GM12878 (cell line): Measurements from ENCODE around the gene ADAMTSL5.

ENCODE experiments used
- EZH2 ChIP-seq: IDR thresholded peaks from 2 replicates; pipeline ENCODE4 v1.6.1; 2012; ENCODE audit warnings: low read depth, mild to moderate bottlenecking, control low read depth, inconsistent platforms, low read length, borderline replicate concordance; ENCODE audit not compliant: control insufficient read depth
- TAF1 ChIP-seq: IDR thresholded peaks from 2 replicates; pipeline ENCODE4 v1.6.1; 2011; ENCODE audit warnings: mild to moderate bottlenecking, low read depth, low read length, borderline replicate concordance
- TF ChIP-seq, protein P1 (sequence below), 3 experiments: IDR thresholded peaks in 2 of 3; conservative IDR thresholded peaks in 1 of 3; 2 replicates each; pipeline ENCODE4 v1.5.1; 2011; ENCODE audit warnings: low read depth in 3 of 3, low read length in 3 of 3, mild to moderate bottlenecking in 3 of 3, control low read depth in 2 of 3, moderate library complexity in 2 of 3, inconsistent platforms in 1 of 3, mixed read lengths in 1 of 3; ENCODE audit not compliant: control insufficient read depth in 2 of 3, insufficient read depth in 1 of 3; ENCODE audit errors: extremely low read depth in 1 of 3

GRCh38 chr19:1468821-1469254 lies 44.0 kb downstream of the ADAMTSL5 start:
- TF ChIP-seq TAF1 (no peak), EZH2 (no peak)
- TF ChIP-seq, protein P1, sequence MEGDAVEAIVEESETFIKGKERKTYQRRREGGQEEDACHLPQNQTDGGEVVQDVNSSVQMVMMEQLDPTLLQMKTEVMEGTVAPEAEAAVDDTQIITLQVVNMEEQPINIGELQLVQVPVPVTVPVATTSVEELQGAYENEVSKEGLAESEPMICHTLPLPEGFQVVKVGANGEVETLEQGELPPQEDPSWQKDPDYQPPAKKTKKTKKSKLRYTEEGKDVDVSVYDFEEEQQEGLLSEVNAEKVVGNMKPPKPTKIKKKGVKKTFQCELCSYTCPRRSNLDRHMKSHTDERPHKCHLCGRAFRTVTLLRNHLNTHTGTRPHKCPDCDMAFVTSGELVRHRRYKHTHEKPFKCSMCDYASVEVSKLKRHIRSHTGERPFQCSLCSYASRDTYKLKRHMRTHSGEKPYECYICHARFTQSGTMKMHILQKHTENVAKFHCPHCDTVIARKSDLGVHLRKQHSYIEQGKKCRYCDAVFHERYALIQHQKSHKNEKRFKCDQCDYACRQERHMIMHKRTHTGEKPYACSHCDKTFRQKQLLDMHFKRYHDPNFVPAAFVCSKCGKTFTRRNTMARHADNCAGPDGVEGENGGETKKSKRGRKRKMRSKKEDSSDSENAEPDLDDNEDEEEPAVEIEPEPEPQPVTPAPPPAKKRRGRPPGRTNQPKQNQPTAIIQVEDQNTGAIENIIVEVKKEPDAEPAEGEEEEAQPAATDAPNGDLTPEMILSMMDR (IDR thresholded peaks at IDR 0.05 in 2 of 3, conservative IDR thresholded peaks at IDR 0.05 in 1 of 3; ENCODE audit: control insufficient read depth in 2 of 3, extremely low read depth in 1 of 3, insufficient read depth in 1 of 3, low read depth in 3 of 3, low read length in 3 of 3), result no peak
